AG04449 (cell line): ENCODE results near the gene SNRNP35.
"Not testable (repeated sequence)": the region's sequence is repeated elsewhere in the genome, so short reads cannot be mapped to it uniquely, and the experiment has no call there.

ENCODE experiments used
- CTCF ChIA-PET: fragments of 350-600 bp; formaldehyde crosslinking; extraction: SDS; loops from one replicate; lab custom pipeline; 2021; ENCODE audit warnings: antibody characterized with exemption; lab: Yijun Ruan, JAX
- POLR2A ChIA-PET: fragments of 400-600, 350-600 bp; formaldehyde crosslinking; extraction: SDS; loops from one replicate; lab custom pipeline; 2020; ENCODE audit warnings: antibody characterized with exemption, inconsistent platforms; lab: Yijun Ruan, JAX
- DNase-seq: peaks from one replicate; pipeline ENCODE4 v3.0.0-alpha.2; 2010; ENCODE audit warnings: low read depth, low spot score
- H3K4me3 ChIP-seq: 2 replicates; pipeline ENCODE4 v1.5.1; 2011; ENCODE audit warnings: low read depth, mild to moderate bottlenecking, control low read depth, low read length
- TF ChIP-seq, protein P1 (sequence below): IDR thresholded peaks from one replicate; pipeline ENCODE4 v1.5.1; 2011; ENCODE audit warnings: mild to moderate bottlenecking, moderate library complexity, low read length, control low read depth, inconsistent platforms; ENCODE audit not compliant: insufficient read depth; ENCODE audit errors: missing control alignments

The SNRNP35 gene, protein sequence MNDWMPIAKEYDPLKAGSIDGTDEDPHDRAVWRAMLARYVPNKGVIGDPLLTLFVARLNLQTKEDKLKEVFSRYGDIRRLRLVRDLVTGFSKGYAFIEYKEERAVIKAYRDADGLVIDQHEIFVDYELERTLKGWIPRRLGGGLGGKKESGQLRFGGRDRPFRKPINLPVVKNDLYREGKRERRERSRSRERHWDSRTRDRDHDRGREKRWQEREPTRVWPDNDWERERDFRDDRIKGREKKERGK

DNA sequence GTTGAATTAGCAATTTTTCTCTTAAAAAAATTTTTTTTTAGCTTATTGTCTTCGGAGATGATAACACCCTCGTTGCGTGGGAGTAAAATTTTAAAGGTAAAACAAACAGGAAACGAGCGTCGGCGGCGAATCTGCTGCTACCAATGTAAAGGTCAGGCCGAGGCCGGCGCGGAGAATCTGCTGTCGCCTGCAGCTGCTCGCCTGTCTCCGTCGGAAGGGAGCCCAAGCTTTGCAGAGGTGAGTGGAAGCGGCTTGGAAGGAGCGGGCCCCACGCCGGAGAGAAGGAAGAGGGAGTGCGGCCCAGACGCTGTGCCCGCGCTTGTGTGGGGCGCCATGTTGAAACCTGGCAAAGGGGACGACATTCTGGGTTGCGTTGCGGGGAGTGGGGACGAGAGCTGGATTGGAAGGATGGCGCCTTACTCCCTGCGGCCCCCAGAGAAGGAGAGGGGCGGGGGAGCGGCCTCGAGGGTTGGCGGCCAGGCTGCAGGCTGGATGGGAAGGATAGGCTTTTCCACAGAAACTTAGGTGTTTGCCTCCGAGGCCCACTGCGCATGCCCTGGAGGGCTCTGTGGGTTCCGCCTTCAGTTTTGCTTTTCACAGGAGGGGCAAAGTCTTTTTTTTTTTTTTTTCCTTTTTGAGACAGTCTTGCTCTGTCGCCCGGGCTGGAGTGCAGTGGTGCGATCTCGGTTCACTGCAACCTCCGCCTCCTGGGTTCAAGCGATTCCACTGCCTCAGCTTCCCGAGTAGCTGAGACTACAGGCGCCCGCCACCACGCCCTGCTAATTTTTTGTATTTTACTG, at the start of gene SNRNP35:
TSS of gene SNRNP35 (plus strand) at position 160 of the 800 bp plus-strand sequence. CDS start 7,402 bp downstream, outside the sequence.
- TF ChIP-seq, protein P1, sequence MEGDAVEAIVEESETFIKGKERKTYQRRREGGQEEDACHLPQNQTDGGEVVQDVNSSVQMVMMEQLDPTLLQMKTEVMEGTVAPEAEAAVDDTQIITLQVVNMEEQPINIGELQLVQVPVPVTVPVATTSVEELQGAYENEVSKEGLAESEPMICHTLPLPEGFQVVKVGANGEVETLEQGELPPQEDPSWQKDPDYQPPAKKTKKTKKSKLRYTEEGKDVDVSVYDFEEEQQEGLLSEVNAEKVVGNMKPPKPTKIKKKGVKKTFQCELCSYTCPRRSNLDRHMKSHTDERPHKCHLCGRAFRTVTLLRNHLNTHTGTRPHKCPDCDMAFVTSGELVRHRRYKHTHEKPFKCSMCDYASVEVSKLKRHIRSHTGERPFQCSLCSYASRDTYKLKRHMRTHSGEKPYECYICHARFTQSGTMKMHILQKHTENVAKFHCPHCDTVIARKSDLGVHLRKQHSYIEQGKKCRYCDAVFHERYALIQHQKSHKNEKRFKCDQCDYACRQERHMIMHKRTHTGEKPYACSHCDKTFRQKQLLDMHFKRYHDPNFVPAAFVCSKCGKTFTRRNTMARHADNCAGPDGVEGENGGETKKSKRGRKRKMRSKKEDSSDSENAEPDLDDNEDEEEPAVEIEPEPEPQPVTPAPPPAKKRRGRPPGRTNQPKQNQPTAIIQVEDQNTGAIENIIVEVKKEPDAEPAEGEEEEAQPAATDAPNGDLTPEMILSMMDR, result no peak
- POLR2A ChIA-PET, result interaction anchor here (0.6 to 0.7 kb wide), 4 partner anchors 15 to 118 kb away, joined by 3 to 4 read pairs (median 3); no protein-coding TSS in a partner anchor
- CTCF ChIA-PET, result interaction anchor here (1.1 to 2.3 kb wide), 2 partner anchors 9 to 11 kb away, joined by 3 to 7 read pairs; no protein-coding TSS in a partner anchor
- peak within 1 kb of the TSS; percentile 86 for H3K4me3 ChIP-seq
- DNase-seq, result no peak

DNA sequence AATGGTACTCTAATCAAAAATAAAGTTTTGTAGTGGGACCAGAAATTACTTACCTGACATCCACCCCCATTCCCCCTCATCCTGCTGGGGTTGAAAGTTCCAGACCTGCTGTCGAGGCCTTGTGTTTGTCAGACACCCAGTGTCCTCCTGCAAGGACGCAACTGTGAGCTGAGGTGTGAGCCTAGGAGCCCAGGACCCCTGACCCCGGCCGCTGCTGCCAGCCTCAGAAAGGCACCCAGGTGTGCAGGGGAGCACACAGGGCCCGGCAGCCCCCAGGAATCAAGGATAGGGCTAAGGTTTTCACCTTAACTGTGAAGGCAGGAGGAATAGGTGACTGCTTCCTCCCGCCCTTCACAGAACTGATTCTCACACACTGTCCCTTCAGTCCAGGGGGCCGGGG, 49.3 kb upstream of the SNRNP35 start:
- DNase-seq, CTCF ChIA-PET, H3K4me3 ChIP-seq: not testable (repeated sequence)
- POLR2A ChIA-PET, result interaction anchor here (0.7 kb wide), 1 partner anchor 176 kb away, joined by 3 read pairs; the partner anchor contains the start of gene TMED2

DNA sequence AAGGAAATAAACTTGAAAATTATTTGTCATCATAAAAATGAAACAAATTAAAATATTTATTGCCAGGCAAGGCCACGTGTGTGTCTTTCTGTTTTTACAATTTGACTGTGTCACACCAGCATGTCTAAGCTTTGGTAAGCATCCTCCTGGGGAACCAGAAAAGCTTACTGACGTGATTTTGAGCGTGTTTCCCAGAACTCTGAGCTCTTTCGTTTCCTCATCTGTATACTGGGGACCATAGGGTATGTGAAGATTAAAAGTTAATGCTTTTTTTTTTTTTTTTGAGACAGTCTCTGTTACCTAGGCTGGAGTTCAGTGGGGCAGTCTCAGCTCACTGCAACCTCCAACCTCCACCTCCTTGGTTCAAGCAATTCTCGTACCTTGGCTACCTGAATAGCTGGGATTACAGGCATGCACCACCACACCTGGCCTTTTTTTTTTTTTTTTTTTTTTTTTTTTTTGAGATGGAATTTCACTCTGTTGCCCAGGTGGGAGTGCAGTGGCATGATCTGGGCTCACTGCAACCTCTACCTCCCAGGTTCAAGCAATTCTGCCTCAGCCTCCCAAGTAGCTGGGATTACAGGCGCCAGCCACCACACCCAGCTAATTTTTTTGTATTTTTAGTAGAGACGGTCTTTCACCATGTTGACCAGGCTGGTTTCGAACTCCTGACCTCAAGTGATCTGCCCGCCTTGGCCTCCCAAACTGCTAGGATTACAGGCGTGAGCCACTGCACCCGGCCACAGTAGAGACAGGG, 48.5 kb upstream of the SNRNP35 start:
- not testable (repeated sequence) for H3K4me3 ChIP-seq, DNase-seq
- ChIA-PET CTCF (interaction anchor here (0.6 to 1.4 kb wide), 2 partner anchors 172 to 363 kb away, joined by 3 read pairs; no protein-coding TSS in a partner anchor), POLR2A (interaction anchor here (0.7 kb wide), 1 partner anchor 175 kb away, joined by 3 read pairs; the partner anchor contains the start of gene TMED2)

DNA sequence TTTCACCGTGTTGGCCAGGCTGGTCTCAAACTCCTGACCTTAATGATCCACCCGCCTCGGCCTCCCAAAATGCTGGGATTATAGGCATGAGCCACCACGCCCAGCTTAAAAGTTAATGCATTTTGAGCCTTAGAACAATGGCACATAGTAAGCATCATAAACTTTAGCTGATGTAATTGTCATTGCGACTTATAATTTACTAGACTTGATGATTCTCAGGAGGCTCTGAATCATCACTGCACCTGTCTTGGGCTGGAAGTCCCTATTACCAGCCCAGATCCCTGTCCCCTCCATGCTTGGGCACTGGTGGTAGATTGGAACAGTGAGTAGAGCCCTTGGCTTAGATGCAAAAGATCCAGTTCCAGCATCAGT, 47.9 kb upstream of the SNRNP35 start:
- ChIA-PET CTCF (interaction anchor here (0.7 to 1.4 kb wide), 4 partner anchors 11 to 172 kb away, joined by 3 to 5 read pairs (median 3); partner anchors contain the start of gene KMT5A), POLR2A (no interaction called here)

DNA sequence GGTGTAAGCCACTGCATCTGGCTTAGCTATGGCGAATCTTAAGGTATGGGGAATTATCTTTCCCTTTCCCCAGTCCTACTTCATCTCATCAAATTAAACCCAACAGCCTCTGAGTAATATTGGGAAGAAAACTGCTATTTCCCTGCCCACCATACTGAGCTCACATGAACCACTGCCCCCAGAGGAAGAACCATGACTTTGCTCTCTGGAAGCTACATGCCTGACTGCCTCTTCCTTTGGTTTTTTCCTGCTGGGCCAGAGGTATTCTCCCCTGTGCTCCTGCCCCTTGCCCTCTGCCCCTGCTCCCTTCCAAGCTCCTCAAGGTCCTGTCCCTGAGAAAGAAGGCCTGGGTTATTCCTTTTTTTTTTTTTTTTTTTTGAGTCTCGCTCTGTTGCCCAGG, 36.6 kb upstream of the SNRNP35 start:
- POLR2A ChIA-PET, result no interaction called here
- no peak overlapping the region for H3K4me3 ChIP-seq
- TF ChIP-seq, protein P1, result no peak
- CTCF ChIA-PET, result interaction anchor here (1.0 to 2.2 kb wide), 3 partner anchors 11 to 161 kb away, joined by 3 to 5 read pairs (median 5); no protein-coding TSS in a partner anchor
- no peak for DNase-seq

More for the DNA sequence above, 47.9 kb upstream of the SNRNP35 start:
- no peak for DNase-seq
- TF ChIP-seq, protein P1, result no peak
- H3K4me3 ChIP-seq, result no peak overlapping the region

DNA sequence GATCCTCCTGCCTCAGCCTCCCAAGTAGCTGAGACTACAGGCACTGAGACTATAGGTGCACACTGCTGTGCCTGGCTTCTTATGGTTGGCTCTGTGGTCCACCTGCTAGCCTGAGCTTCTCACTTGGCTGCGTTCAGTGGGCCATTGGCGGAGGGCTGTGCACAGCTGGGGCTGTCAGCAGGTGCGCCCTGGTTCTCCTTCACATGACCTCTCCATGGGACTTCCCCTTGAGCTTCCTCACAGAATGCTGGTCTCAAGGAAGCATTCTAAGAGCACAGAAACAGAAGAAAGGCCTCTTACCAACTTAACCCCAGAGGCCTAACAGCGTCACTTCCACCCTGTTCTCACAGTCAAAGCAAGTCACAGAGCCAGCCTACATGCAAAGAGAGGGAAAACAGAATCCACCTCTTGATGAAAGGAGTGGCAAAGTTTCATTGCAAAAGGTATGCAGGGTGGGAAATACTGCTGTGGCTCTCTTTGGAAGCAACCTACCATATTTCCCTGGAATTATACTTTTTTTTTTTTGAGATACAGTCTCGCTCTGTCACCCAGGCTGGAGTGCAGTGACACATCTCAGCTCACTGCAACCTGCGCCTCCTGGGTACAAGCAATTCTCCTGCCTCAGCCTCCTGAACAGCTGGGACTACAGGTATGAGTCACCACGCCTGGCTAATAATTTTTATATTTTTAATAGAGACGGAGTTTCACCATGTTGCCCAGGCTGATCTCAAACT, 30.7 kb upstream of the SNRNP35 start:
- ChIA-PET CTCF (no interaction called here), POLR2A (interaction anchor here (0.6 kb wide), 1 partner anchor 901 kb away, joined by 3 read pairs; no protein-coding TSS in a partner anchor)
- TF ChIP-seq, protein P1, result no peak
- no peak for DNase-seq
- H3K4me3 ChIP-seq, result no peak overlapping the region
